GM19238 (cell line): ENCODE results near the gene PTPRD.

Experiments
- DNase-seq: peaks from one replicate; pipeline ENCODE4 v3.0.0; 2011; ENCODE audit warnings: low spot score; ENCODE audit not compliant: insufficient read length

PTPRD gene

GRCh38 chr9:8412327-8412726, 2200.5 kb downstream of the PTPRD start:
- DNase-seq: no peak

GRCh38 chr9:8408575-8409190, 2204.1 kb downstream of the PTPRD start:
- DNase-seq: no peak

- no peak for DNase-seq
Measured at GRCh38 chr9:8401961-8402705, 2210.7 kb downstream of the PTPRD start.

- DNase-seq: no peak
Measured at GRCh38 chr9:8400378-8400777, 2212.4 kb downstream of the PTPRD start.

- no peak for DNase-seq
Measured at GRCh38 chr9:8395022-8395421, 2217.8 kb downstream of the PTPRD start.

- no peak for DNase-seq
Measured at GRCh38 chr9:8394341-8394740, 2218.5 kb downstream of the PTPRD start.

GRCh38 chr9:8392866-8393265, 2219.9 kb downstream of the PTPRD start:
- no peak for DNase-seq

GRCh38 chr9:8391566-8391965, 2221.2 kb downstream of the PTPRD start:
- no peak for DNase-seq

GRCh38 chr9:8391132-8391531, 2221.7 kb downstream of the PTPRD start:
- DNase-seq: no peak

GRCh38 chr9:8390571-8390970, 2222.2 kb downstream of the PTPRD start:
- DNase-seq: no peak

GRCh38 chr9:8389531-8389930, 2223.3 kb downstream of the PTPRD start:
- DNase-seq: no peak

GRCh38 chr9:8388132-8388531, 2224.7 kb downstream of the PTPRD start:
- no peak for DNase-seq

GRCh38 chr9:8384091-8384490, 2228.7 kb downstream of the PTPRD start:
- no peak for DNase-seq

- DNase-seq: no peak
Measured at GRCh38 chr9:8382777-8383527, 2229.8 kb downstream of the PTPRD start.

- DNase-seq: no peak
Measured at GRCh38 chr9:8382266-8382665, 2230.5 kb downstream of the PTPRD start.

GRCh38 chr9:8381601-8382000, 2231.2 kb downstream of the PTPRD start:
- DNase-seq: no peak

GRCh38 chr9:8374471-8374870, 2238.3 kb downstream of the PTPRD start:
- DNase-seq: no peak

- DNase-seq: no peak
Measured at GRCh38 chr9:8371686-8372085, 2241.1 kb downstream of the PTPRD start.

GRCh38 chr9:8366161-8366926, 2246.5 kb downstream of the PTPRD start:
- no peak for DNase-seq

- no peak for DNase-seq
Measured at GRCh38 chr9:8365466-8366160, 2247.2 kb downstream of the PTPRD start.

- no peak for DNase-seq
Measured at GRCh38 chr9:8365029-8365428, 2247.8 kb downstream of the PTPRD start.
